ENCODE data around the gene ZNF837.
"Not testable (repeated sequence)": the region's sequence is repeated elsewhere in the genome, so short reads cannot be mapped to it uniquely, and the experiment has no call there.

The ZNF837 gene

GRCh38 chr19:58380662-58381459, at the start of gene ZNF837:
Gene ZNF837, minus strand, starts transcription at chr19:58381030. Its CDS starts 11,698 bp downstream, at chr19:58369332.
- DNase-seq (ENCODE audit: low read depth): peak; percentile 95

- no peak for DNase-seq (ENCODE audit: low read depth)
Observed at GRCh38 chr19:58429745-58430144, 48.9 kb upstream of the ZNF837 start.

GRCh38 chr19:58428617-58429016, 47.8 kb upstream of the ZNF837 start:
- no peak for DNase-seq (ENCODE audit: low read depth)

GRCh38 chr19:58417071-58417470, 36.2 kb upstream of the ZNF837 start:
- DNase-seq (ENCODE audit: low read depth): no peak

- no peak for DNase-seq (ENCODE audit: low read depth)
Observed at GRCh38 chr19:58416604-58417003, 35.8 kb upstream of the ZNF837 start.

- DNase-seq (ENCODE audit: low read depth): no peak
Observed at GRCh38 chr19:58409010-58409790, 28.4 kb upstream of the ZNF837 start.

DNA sequence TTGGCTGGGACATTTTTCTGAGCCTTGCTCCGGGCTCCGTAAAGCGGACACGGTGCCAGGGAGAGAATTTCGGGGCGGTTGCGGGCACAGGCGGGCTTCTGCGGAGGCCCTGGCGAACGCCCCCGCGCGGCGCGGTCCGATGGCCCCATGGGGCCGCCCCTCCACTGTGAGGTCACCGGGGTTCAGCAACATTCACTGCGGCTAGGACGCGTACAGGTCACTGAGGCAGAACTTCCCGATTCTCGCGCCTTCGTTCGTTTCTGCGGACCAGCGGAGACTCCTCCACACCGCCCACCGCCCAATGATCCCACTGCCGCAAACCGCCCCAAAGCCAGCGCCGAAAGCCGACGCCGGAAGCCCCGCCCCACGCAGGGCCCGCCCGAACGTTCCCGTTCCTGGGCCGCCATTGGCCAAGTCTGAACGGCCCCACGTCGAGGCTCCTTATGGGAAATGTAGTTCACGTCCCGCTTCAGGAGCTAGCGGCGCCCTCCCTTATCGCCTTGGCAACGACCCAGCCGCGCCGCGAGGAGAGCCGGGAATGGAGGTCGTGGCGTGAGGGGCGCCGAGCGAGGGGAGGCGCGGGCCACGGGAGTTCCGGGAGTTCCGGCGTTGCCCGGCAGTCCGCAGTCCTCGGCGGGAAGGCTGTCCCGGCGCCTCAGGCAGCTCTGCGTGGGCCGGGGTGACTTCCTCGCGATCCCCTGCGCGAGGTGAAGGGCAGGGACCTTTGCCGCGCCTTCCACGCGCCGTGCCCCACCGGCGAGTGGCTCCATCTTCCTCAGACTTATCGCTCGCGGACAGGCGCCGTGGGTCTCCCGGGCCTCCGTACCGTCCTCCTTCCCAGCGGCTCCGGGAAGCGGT, 27.6 kb upstream of the ZNF837 start, which contains the start of gene ZNF584:
ZNF584 (plus strand) TSS at position 498 of the 858 bp plus-strand sequence. CDS start 499 bp downstream, outside the sequence.
- peak; percentile 93 for DNase-seq (ENCODE audit: low read depth)

DNA sequence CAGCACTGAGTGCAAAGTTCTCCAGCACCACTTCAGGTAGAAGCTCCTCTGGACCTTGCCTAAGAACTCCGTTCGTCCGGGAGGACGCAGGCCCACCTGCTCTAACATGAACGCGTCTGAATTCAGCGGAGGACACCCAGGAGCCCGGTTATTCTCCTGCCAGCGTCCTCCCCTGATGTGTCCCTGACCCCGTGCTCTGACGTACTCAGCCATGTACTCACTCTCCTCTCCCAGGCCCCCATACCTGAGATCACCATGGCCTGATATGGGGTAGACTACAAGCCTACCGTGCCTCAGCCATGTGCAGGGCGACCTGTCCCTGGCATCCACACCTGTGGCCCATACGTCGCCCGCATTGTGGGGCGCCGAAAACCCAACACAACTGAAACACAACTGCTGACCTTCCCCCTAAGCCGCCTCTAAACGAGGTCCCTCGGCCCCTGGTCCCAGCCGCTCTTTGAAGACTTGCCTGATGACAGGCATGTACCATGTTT, 26.9 kb upstream of the ZNF837 start:
- DNase-seq (ENCODE audit: low read depth): no peak

GRCh38 chr19:58406818-58407657, 26.2 kb upstream of the ZNF837 start:
- DNase-seq (ENCODE audit: low read depth): no peak

DNA sequence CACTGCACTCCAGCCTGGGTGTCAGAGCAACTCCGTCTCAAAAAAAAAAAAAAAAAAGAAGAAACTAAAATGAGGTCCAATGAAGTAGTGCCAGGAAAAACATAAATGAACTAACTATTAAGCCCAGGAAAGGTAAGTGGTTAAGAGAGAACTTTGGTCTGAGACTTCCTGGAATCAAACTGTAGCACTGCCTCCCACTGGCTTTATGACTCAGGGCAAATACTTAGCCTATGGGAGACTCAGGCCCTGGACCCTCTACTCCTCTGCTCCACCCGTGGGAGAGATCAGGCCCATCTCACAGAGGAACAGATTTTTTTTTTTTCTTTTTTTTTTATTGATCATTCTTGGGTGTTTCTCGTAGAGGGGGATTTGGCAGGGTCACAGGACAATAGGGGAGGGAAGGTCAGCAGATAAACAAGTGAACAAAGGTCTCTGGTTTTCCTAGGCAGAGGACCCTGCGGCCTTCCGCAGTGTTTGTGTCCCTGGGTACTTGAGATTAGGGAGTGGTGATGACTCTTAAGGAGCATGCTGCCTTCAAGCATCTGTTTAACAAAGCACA, 23.2 kb upstream of the ZNF837 start:
- DNase-seq (ENCODE audit: low read depth): not testable (repeated sequence)

DNA sequence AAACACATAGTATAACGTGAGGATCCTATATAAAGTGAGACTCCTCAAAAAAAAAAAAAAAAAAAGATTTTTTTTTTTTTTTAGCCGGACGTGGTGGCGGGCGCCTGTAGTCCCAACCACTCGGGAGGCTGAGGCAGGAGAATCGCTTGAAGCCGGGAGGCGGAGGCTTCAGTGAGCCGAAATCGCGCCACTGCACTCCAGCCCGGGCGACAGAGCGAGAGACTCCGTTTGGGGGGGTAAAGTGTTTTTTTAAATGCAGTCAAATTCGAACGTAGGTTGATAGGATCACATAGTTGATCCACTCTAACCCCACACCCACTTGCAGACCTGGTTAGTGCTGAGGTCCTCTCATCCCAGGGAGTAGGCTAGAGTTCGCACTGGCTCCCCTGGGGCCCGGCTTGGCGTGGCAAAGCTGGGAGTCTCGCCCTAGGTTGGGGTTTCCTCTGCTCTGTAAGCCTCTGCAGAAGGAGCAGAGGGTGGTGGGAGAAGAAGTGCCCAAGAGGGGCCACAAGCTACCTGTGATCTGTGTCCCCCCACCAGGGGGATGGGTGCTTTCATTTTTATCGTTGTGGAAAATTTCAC, 21.1 kb upstream of the ZNF837 start:
- no peak for DNase-seq (ENCODE audit: low read depth)

GRCh38 chr19:58400916-58401839, 20.3 kb upstream of the ZNF837 start:
- peak; percentile 98 for DNase-seq (ENCODE audit: low read depth)

- DNase-seq (ENCODE audit: low read depth): no peak
Observed at GRCh38 chr19:58400316-58400915, 19.6 kb upstream of the ZNF837 start.

- no peak for DNase-seq (ENCODE audit: low read depth)
Observed at GRCh38 chr19:58399903-58400302, 19.1 kb upstream of the ZNF837 start.

GRCh38 chr19:58398545-58398944, 17.7 kb upstream of the ZNF837 start:
- DNase-seq (ENCODE audit: low read depth): no peak

DNA sequence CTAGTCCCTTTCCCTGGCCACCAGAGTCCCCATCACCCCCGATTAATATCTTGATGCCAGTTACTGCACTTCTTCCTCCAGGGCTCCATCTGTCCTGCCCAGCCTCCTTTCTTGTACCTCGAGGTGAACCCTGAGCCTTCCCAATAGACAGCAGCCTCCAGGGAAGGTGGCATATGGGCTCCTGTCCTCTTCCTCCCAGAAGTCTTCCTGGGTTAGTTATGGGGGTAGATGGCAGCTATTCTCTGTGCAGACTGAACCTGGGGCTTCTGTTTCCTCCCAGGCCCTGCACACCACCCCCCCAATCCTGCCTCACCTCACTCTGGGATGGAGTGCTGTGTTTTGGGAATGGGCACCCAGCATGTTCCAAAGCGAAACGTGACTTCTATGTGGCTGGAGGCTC, 17.3 kb upstream of the ZNF837 start:
- DNase-seq (ENCODE audit: low read depth): no peak

GRCh38 chr19:58397533-58398037, 16.8 kb upstream of the ZNF837 start:
- DNase-seq (ENCODE audit: low read depth): no peak

DNA sequence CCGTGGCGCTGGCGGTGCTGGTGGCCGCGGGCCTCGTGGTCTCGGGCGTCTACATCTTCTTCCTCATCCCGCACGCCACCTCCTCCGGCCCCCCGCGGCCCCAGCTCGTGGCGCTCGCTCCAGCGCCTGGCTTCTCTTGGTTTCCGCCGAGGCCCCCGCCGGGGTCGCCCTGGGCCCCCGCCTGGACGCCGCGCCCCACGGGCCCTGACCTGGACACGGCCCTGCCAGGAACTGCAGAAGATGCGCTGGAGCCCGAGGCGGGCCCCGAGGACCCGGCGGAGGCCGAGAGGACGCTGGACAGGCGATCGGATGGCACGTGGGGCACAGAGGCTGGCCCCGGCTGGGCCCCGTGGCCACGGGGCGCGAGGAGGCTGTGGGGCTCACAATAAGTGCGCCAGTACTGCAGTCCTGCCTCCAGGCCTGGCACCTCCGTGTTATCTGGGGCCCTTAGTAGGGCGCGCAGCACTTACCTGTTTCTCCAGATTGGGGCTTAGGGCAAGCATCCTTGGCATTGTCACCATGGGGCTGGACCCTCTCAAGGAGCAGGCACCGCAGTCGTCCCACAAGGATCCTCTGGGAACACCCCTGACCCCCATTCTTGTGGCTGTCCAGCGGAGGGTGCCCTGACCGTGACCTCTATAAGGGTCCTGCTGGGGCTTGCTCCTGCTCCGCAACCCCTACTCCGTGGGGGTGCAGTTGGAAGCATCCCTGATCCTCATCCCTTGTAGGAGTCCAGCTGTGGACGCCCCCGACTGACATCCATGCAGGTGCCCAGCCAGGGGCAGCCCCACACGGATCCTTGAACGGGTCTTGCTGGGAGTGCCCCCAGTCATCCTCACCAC, 16.1 kb upstream of the ZNF837 start:
- DNase-seq (ENCODE audit: low read depth): no peak
